Forelimb muscle (tissue), 1 donor: ENCODE data around the gene PARP16. TPM values are rescaled to one million over a fixed set of nuclear protein-coding genes. Genes with fewer than 3 reads are reported as not detected.

Source experiments
- polyA plus RNA-seq: library from polyadenylated mRNA; unstranded; fragments of 120-200 nt; gene quantifications from one replicate; pipeline ENCODE4 v1.2.1, GENCODE V29; 2013; ENCODE audit not compliant: insufficient read length

The PARP16 gene
- polyA plus RNA-seq, 1 donor = 13.0 TPM

Other genes starting within 250 kb of the PARP16 start
- 1.3 TPM for gene SLC51B, start 241.5 kb downstream of the PARP16 start, polyA plus RNA-seq
- gene RASL12, start 218.9 kb downstream of the PARP16 start, polyA plus RNA-seq = 12.7 TPM
- 2.0 TPM for gene KBTBD13, start 210.1 kb downstream of the PARP16 start, polyA plus RNA-seq
- gene UBAP1L, start 171.7 kb downstream of the PARP16 start, polyA plus RNA-seq = 4.8 TPM
- 19.5 TPM for gene PDCD7, start 153.1 kb downstream of the PARP16 start, polyA plus RNA-seq
- 39.5 TPM for gene CLPX, start 101.5 kb downstream of the PARP16 start, polyA plus RNA-seq
- gene CILP, start 75.4 kb downstream of the PARP16 start, polyA plus RNA-seq = 22.1 TPM
- not detected for gene RNU5A-1, start 9.2 kb upstream of the PARP16 start, polyA plus RNA-seq
- gene RNU5B-1, start 17.8 kb upstream of the PARP16 start, polyA plus RNA-seq = not detected
- gene IGDCC3, start 91.1 kb upstream of the PARP16 start, polyA plus RNA-seq = 3.7 TPM
- 95.6 TPM for gene IGDCC4, start 136.1 kb upstream of the PARP16 start, polyA plus RNA-seq
- 24.5 TPM for gene DPP8, start 230.8 kb upstream of the PARP16 start, polyA plus RNA-seq
- gene HACD3, start 243.6 kb upstream of the PARP16 start, polyA plus RNA-seq = 38.4 TPM